Keratinocyte (primary cell): ENCODE results near the gene PEX7. TPM values are rescaled to one million over a fixed set of nuclear protein-coding genes. Genes with fewer than 3 reads are reported as not detected.
A peak's percentile ranks its signal among the peaks of the same experiment; 100 is the strongest.

Experiments
- DNase-seq: peaks from one replicate; pipeline ENCODE4 v3.0.0-alpha.2; 2011; ENCODE audit warnings: low read depth, missing footprints, low spot score
- FAIRE-seq: peaks from 2 replicates; lab custom pipeline; 2011; peaks lifted over from hg19 to GRCh38; lab: Jason Lieb, UNC
- H2AFZ ChIP-seq: 2 replicates; pipeline ENCODE4 v1.6.0; 2012; ENCODE audit warnings: low read length, control low read depth, inconsistent platforms; ENCODE audit not compliant: control insufficient read depth
- H3K27ac ChIP-seq: 2 replicates; pipeline ENCODE4 v1.5.1; 2011; ENCODE audit warnings: low read length; ENCODE audit not compliant: control insufficient read depth, insufficient read depth
- H3K27me3 ChIP-seq: 3 replicates; pipeline ENCODE4 v1.6.0; 2011; ENCODE audit warnings: low read length; ENCODE audit not compliant: control insufficient read depth, insufficient read depth; ENCODE audit errors: extremely low read depth
- H3K36me3 ChIP-seq, 2 experiments: 2 replicates in 1 of 2; 3 replicates in 1 of 2; pipeline ENCODE4 v1.5.1; 2011; ENCODE audit warnings: low read length in 2 of 2, mild to moderate bottlenecking in 1 of 2; ENCODE audit not compliant: control insufficient read depth in 2 of 2, insufficient read depth in 2 of 2; ENCODE audit errors: extremely low read depth in 1 of 2
- H3K4me1 ChIP-seq: 3 replicates; pipeline ENCODE4 v1.5.1; 2011; ENCODE audit warnings: low read length; ENCODE audit not compliant: control insufficient read depth, insufficient read depth; ENCODE audit errors: extremely low read depth
- H3K4me2 ChIP-seq: 3 replicates; pipeline ENCODE4 v1.6.0; 2011; ENCODE audit warnings: low read depth, low read length; ENCODE audit not compliant: control insufficient read depth, insufficient read depth; ENCODE audit errors: extremely low read depth
- H3K4me3 ChIP-seq, 3 experiments: fragments of 200-600 bp in 1 of 3; sonication (generic) in 1 of 3; 2 replicates in 2 of 3; 3 replicates in 1 of 3; pipeline ENCODE4 v1.5.1; 2011 to 2016; ENCODE audit warnings: low read length in 3 of 3, mild to moderate bottlenecking in 3 of 3, control low read depth in 2 of 3, inconsistent platforms in 1 of 3, low read depth in 1 of 3, mixed read lengths in 1 of 3, mixed run types in 1 of 3, moderate library complexity in 1 of 3; ENCODE audit not compliant: control insufficient read depth in 2 of 3, insufficient read depth in 2 of 3; ENCODE audit errors: extremely low read depth in 1 of 3
- H3K79me2 ChIP-seq: 2 replicates; pipeline ENCODE4 v1.6.0; 2012; ENCODE audit warnings: low read length; ENCODE audit not compliant: control insufficient read depth, insufficient read depth
- H3K9ac ChIP-seq: 3 replicates; pipeline ENCODE4 v1.6.0; 2011; ENCODE audit warnings: low read length; ENCODE audit not compliant: control insufficient read depth, insufficient read depth; ENCODE audit errors: extremely low read depth
- H3K9me1 ChIP-seq: 3 replicates; pipeline ENCODE4 v1.6.0; 2011; ENCODE audit warnings: low read length; ENCODE audit not compliant: control insufficient read depth, insufficient read depth; ENCODE audit errors: extremely low read depth
- H3K9me3 ChIP-seq: 2 replicates; pipeline ENCODE4 v1.5.1; 2012; ENCODE audit warnings: low read depth, low read length; ENCODE audit not compliant: control insufficient read depth
- H4K20me1 ChIP-seq: 3 replicates; pipeline ENCODE4 v1.6.0; 2011; ENCODE audit warnings: low read length; ENCODE audit not compliant: control insufficient read depth, insufficient read depth; ENCODE audit errors: extremely low read depth
- CTCF ChIP-seq, 3 experiments: IDR thresholded peaks in 1 of 3; conservative IDR thresholded peaks in 1 of 3; optimal IDR thresholded peaks in 1 of 3; 2 replicates in 2 of 3; 3 replicates in 1 of 3; pipeline versions ENCODE3 to v1.5.1; 2011; ENCODE audit warnings: low read length in 3 of 3, mild to moderate bottlenecking in 3 of 3, moderate library complexity in 2 of 3, control low read depth in 1 of 3, inconsistent platforms in 1 of 3; ENCODE audit not compliant: insufficient read depth in 2 of 3; ENCODE audit errors: extremely low read depth in 1 of 3
- EZH2 ChIP-seq: IDR thresholded peaks from one replicate; pipeline ENCODE4 v1.6.1; 2012; ENCODE audit warnings: inconsistent platforms, mild to moderate bottlenecking, low read length, moderate library complexity
- dilution Hi-C: fragments of 300-500 bp; cut with MboI; formaldehyde crosslinking; loops from one replicate; pipeline ENCODE4 v1.7.0; 2020; ENCODE audit warnings: low sequenced_read_pairs; ENCODE audit not compliant: extremely low pct_ligation_motif_present
- polyA minus RNA-seq, 3 experiments: library from RNA; depleted of rRNA, polyadenylated mRNA; stranded (reverse); fragments of >200 nt; gene quantifications; 1 replicate in 1 of 3; 2 replicates in 1 of 3; 3 replicates in 1 of 3; pipeline ENCODE4 v1.2.3, GENCODE V29; 2011
- polyA plus RNA-seq, 5 experiments: library from polyadenylated mRNA; depleted of rRNA in 3 of 5; stranded (reverse) in 3 of 5; stranded (forward) in 1 of 5; unstranded in 1 of 5; fragments of >200 nt; gene quantifications; 1 replicate in 1 of 5; 2 replicates in 3 of 5; 3 replicates in 1 of 5; pipeline versions ENCODE4 v1.2.1 to v1.2.3, GENCODE V29; 2011 to 2012; ENCODE audit warnings: missing spikeins in 2 of 5, low read depth in 1 of 5, low replicate concordance in 1 of 5

The PEX7 gene
- polyA plus RNA-seq (11.5 to 15.6 TPM (median 14.4 TPM) in 3 replicates), polyA minus RNA-seq (1.4 to 9.3 TPM (median 8.3 TPM) in 3 replicates)
- 11.0 TPM for polyA plus RNA-seq (2011; ENCODE audit: low read depth)
- polyA plus RNA-seq (2011; cell fraction: cytosol; rRNA removed): 12.4 and 17.3 TPM in 2 replicates
- 8.0 and 10.3 TPM in 2 replicates for polyA plus RNA-seq (2011; cell fraction: nucleus; rRNA removed)
- 7.9 and 10.7 TPM in 2 replicates for polyA plus RNA-seq (2012; ENCODE audit: low replicate concordance)
- polyA minus RNA-seq (2011; cell fraction: cytosol; rRNA and poly(A)+ RNA removed): 15.5 TPM
- 5.0 and 5.8 TPM in 2 replicates for polyA minus RNA-seq (2011; cell fraction: nucleus; rRNA and poly(A)+ RNA removed)

- Histone ChIP-seq H3K9ac (peak within 1 kb of the TSS; percentile 84), H3K9me1 (no peaks in the 10 kb centered on the region), H4K20me1 (peaks cover 2% of the 10 kb centered on the region), H3K4me3 (peak within 1 kb of the TSS; percentile 61 to 79 (median 77)), H2AFZ (peak within 1 kb of the TSS; percentile 99), H3K27ac (peak within 1 kb of the TSS; percentile 75), H3K4me2 (peak within 1 kb of the TSS; percentile 94), H3K4me1 (no peaks in the 10 kb centered on the region), H3K36me3 (peaks cover 0 to 6% of the 10 kb centered on the region in 2 experiments), H3K27me3 (no peaks in the 10 kb centered on the region), H3K79me2 (no peaks in the 10 kb centered on the region), H3K9me3 (no peaks in the 10 kb centered on the region)
- TF ChIP-seq CTCF (optimal IDR thresholded peaks at IDR 0.05 in 1 of 3, IDR thresholded peaks at IDR 0.05 in 1 of 3, conservative IDR thresholded peaks at IDR 0.05 in 1 of 3; ENCODE audit: extremely low read depth in 1 of 3, insufficient read depth in 2 of 3, low read length in 3 of 3) (peak; percentile 55 to 70 (median 58)), EZH2 (no peak)
- peak; percentile 32 for DNase-seq
- dilution Hi-C loops: no loop called here
- peak; percentile 96 for FAIRE-seq
Observed at GRCh38 chr6:136822376-136823127, at the start of gene PEX7. TSS of gene PEX7 (plus strand) at chr6:136822592. CDS start at chr6:136822666, 74 bp downstream.

- dilution Hi-C loops: no loop called here
- Histone ChIP-seq H2AFZ (no peak overlapping the region), H3K27ac (no peak overlapping the region), H3K4me1 (peaks cover 11% of the 10 kb centered on the region), H3K4me3 (no peak overlapping the region), H3K27me3 (no peaks in the 10 kb centered on the region), H3K9ac (no peak overlapping the region), H3K9me3 (no peaks in the 10 kb centered on the region), H3K36me3 (no peaks in the 10 kb centered on the region), H3K79me2 (no peaks in the 10 kb centered on the region), H3K9me1 (no peaks in the 10 kb centered on the region), H4K20me1 (no peaks in the 10 kb centered on the region), H3K4me2 (no peak overlapping the region)
- no peak for TF ChIP-seq EZH2
- no peak for DNase-seq
- no peak for FAIRE-seq
Observed at GRCh38 chr6:136772685-136773472, 49.5 kb upstream of the PEX7 start.
